Mesenchymal stem cell (in vitro differentiated cells and primary cell): ENCODE results near the gene DNPEP.

Experiments used
- DNase-seq: peaks from one replicate; pipeline ENCODE4 v3.0.0-alpha.2; 2013
- H2AFZ ChIP-seq: one replicate; pipeline ENCODE4 v1.6.1; 2013; ENCODE audit warnings: low read depth, mild to moderate bottlenecking, control low read depth, inconsistent platforms, low read length, moderate library complexity
- H2AK5ac ChIP-seq: 2 replicates; pipeline ENCODE4 v1.6.1; 2013; ENCODE audit warnings: low read length, moderate library complexity, mild to moderate bottlenecking, inconsistent platforms; ENCODE audit not compliant: severe bottlenecking
- H2BK120ac ChIP-seq: one replicate; pipeline ENCODE4 v1.6.1; 2013; ENCODE audit warnings: low read depth, mild to moderate bottlenecking, inconsistent platforms, low read length, moderate library complexity
- H2BK12ac ChIP-seq, 2 experiments: one replicate each; pipeline ENCODE4 v1.6.1; 2013; ENCODE audit warnings: inconsistent platforms in 2 of 2, low read length in 2 of 2, mild to moderate bottlenecking in 2 of 2, moderate library complexity in 2 of 2, control low read depth in 1 of 2
- H2BK15ac ChIP-seq: one replicate; pipeline ENCODE4 v1.6.1; 2013; ENCODE audit warnings: mild to moderate bottlenecking, low read depth, inconsistent platforms; ENCODE audit not compliant: poor library complexity, severe bottlenecking
- H2BK5ac ChIP-seq: 2 replicates; pipeline ENCODE4 v1.6.1; 2013; ENCODE audit warnings: low read depth, mild to moderate bottlenecking, low read length, control low read depth, inconsistent platforms; ENCODE audit not compliant: poor library complexity, severe bottlenecking
- H3K14ac ChIP-seq, 2 experiments: one replicate each; pipeline ENCODE4 v1.6.1; 2013; ENCODE audit warnings: inconsistent platforms in 2 of 2, low read length in 2 of 2, control low read depth in 1 of 2, mild to moderate bottlenecking in 1 of 2, moderate library complexity in 1 of 2
- H3K18ac ChIP-seq, 2 experiments: one replicate each; pipeline ENCODE4 v1.6.1; 2013; ENCODE audit warnings: inconsistent platforms in 2 of 2, low read length in 2 of 2, control low read depth in 1 of 2, low read depth in 1 of 2, mild to moderate bottlenecking in 1 of 2
- H3K23ac ChIP-seq, 2 experiments: one replicate each; pipeline ENCODE4 v1.6.1; 2013; ENCODE audit warnings: inconsistent platforms in 2 of 2, low read length in 2 of 2, mild to moderate bottlenecking in 2 of 2, moderate library complexity in 2 of 2, control low read depth in 1 of 2
- H3K27ac ChIP-seq: 2 replicates; pipeline ENCODE4 v1.5.1; 2013; ENCODE audit warnings: mild to moderate bottlenecking, moderate library complexity, low read length, control low read depth, inconsistent platforms; ENCODE audit not compliant: poor library complexity, severe bottlenecking
- H3K27me3 ChIP-seq, 2 experiments: 2 replicates each; pipeline versions ENCODE4 v1.6.1 to v1.7.0; 2013; ENCODE audit warnings: low read length in 2 of 2, mild to moderate bottlenecking in 2 of 2, moderate library complexity in 2 of 2, control low read depth in 1 of 2, inconsistent platforms in 1 of 2; ENCODE audit not compliant: control insufficient read depth in 1 of 2, insufficient read depth in 1 of 2
- H3K36me3 ChIP-seq, 2 experiments: 2 replicates each; pipeline versions ENCODE4 v1.6.1 to v1.7.0; 2013; ENCODE audit warnings: low read length in 2 of 2, control low read depth in 1 of 2, inconsistent platforms in 1 of 2, low read depth in 1 of 2, mild to moderate bottlenecking in 1 of 2; ENCODE audit not compliant: insufficient read depth in 2 of 2, control insufficient read depth in 1 of 2
- H3K4ac ChIP-seq, 2 experiments: one replicate each; pipeline ENCODE4 v1.6.1; 2013; ENCODE audit warnings: inconsistent platforms in 2 of 2, low read length in 2 of 2, mild to moderate bottlenecking in 2 of 2, moderate library complexity in 2 of 2, control low read depth in 1 of 2, low read depth in 1 of 2
- H3K4me1 ChIP-seq: 2 replicates; pipeline ENCODE4 v1.6.1; 2013; ENCODE audit warnings: low read depth, low read length, control low read depth; ENCODE audit not compliant: control insufficient read depth, insufficient read depth
- H3K4me2 ChIP-seq: 2 replicates; pipeline ENCODE4 v1.6.1; 2013; ENCODE audit warnings: low read length, mild to moderate bottlenecking, inconsistent platforms; ENCODE audit not compliant: poor library complexity, severe bottlenecking
- H3K4me3 ChIP-seq, 2 experiments: 2 replicates each; pipeline versions ENCODE4 v1.5.1 to v1.7.0; 2013; ENCODE audit warnings: low read length in 2 of 2, mild to moderate bottlenecking in 2 of 2, control low read depth in 1 of 2, low read depth in 1 of 2; ENCODE audit not compliant: insufficient read depth in 1 of 2
- H3K79me1 ChIP-seq: replicated peaks from 2 replicates; pipeline ENCODE4 v1.6.1; 2013; ENCODE audit warnings: mild to moderate bottlenecking, control low read depth, low read length, inconsistent platforms; ENCODE audit not compliant: poor library complexity, severe bottlenecking
- H3K9ac ChIP-seq: 2 replicates; pipeline ENCODE4 v1.7.0; 2013; ENCODE audit warnings: mild to moderate bottlenecking, low read length, moderate library complexity
- H3K9me3 ChIP-seq: 2 replicates; pipeline ENCODE4 v1.7.0; 2013; ENCODE audit warnings: mild to moderate bottlenecking, low read length; ENCODE audit not compliant: control insufficient read depth
- H4K8ac ChIP-seq: one replicate; pipeline ENCODE4 v1.6.1; 2013; ENCODE audit warnings: inconsistent platforms, mild to moderate bottlenecking, low read length, moderate library complexity
- H4K91ac ChIP-seq: one replicate; pipeline ENCODE4 v1.6.1; 2013; ENCODE audit warnings: mild to moderate bottlenecking, low read length, inconsistent platforms
- WGBS: methylation state at CpG from one replicate; pipeline ENCODE4 v1.1.7; 2013; ENCODE audit warnings: mixed read lengths; 5-methylcytosine and 5-hydroxymethylcytosine counted together

DNPEP gene

DNA sequence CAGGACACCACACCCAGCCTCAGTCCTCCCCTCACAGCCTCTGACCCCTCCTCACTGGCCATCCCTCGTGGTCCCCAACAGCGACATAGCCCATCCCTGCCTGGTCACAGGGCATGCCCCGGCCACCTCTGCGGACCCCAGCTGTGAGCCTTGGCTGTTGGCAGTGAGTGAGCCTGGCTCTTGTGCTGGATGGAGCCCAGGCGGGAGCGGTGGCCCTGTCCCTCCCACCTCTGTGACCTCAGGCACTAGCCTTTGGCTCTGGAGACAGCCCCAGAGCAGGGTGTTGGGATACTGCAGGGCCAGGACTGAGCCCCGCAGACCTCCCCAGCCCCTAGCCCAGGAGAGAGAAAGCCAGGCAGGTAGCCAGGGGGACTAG lies 38.3 kb upstream of the DNPEP start:
- Histone ChIP-seq H4K8ac (no peak overlapping the region), H2AK5ac (no peak overlapping the region), H2AFZ (no peak overlapping the region), H3K4me1 (peaks cover 6% of the 10 kb centered on the region), H2BK120ac (no peak overlapping the region), H2BK15ac (no peak overlapping the region), H3K36me3 (no peaks in the 10 kb centered on the region), H3K4ac (no peak overlapping the region), H3K9ac (no peak overlapping the region), H3K23ac (no peak overlapping the region), H2BK12ac (no peak overlapping the region), H3K27ac (no peak overlapping the region), H4K91ac (no peak overlapping the region), H3K9me3 (no peaks in the 10 kb centered on the region), H3K18ac (peak overlapping the region in 1 of 2 experiments; percentile 13), H3K14ac (peak overlapping the region in 1 of 2 experiments; percentile 9), H3K27me3 (no peaks in the 10 kb centered on the region), H3K4me3 (no peak overlapping the region), H3K4me2 (no peak overlapping the region), H2BK5ac (no peak overlapping the region), H3K79me1 (no peaks in the 10 kb centered on the region)
- no peak for DNase-seq
- WGBS: 86% methylated on average over 7 of the region's 7 CpGs

DNA sequence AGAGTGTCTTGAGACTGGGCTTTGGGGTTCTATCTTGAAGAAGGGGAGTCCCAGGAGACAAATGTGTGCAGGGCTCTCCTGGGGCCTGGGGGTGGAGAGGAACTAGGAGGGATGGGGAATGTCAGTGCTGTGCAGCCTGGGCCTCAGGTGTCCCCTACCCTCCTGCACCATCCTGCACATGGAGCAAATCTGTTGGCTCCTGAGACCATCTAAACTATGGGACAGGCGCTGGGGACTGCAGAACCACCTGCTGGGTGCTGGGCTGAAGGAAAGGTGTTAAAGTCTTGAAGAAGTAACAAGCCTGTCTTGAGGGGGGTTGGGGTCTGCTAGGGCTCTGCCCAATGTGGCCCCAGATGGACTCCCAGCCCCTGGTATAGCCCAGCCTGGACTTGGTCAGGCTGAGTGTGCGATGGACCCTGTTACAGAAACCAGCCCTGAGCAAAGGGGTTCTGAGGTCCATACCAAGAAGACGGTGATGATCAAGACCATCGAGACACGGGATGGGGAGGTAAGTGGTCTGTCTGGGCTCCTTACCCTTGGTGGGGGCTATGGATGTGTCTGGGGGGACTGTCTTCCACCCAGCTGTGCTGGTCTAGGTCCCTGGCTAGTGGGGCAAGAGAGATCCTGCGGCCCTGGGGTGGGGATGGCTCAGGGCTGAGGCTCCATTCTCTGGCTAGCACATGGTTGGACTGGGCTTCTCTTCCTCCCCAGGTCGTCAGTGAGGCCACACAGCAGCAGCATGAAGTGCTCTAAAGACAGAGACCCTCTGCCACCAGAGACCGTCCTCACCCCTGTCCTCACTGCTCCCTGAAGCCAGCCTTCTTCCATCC lies 37.7 kb upstream of the DNPEP start:
- no peak overlapping the region for H2AK5ac ChIP-seq
- H3K9ac ChIP-seq: no peak overlapping the region
- no peak overlapping the region for H2BK120ac ChIP-seq
- no peak overlapping the region for H2BK15ac ChIP-seq
- H3K36me3 ChIP-seq: no peaks in the 10 kb centered on the region
- no peak overlapping the region for H3K4ac ChIP-seq
- no peak overlapping the region for H4K91ac ChIP-seq
- no peak for DNase-seq
- peak overlapping the region in 1 of 2 experiments; percentile 9 for H3K14ac ChIP-seq
- no peak overlapping the region for H2BK5ac ChIP-seq
- H4K8ac ChIP-seq: no peak overlapping the region
- no peak overlapping the region for H3K4me2 ChIP-seq
- H3K79me1 ChIP-seq: no peaks in the 10 kb centered on the region
- no peak overlapping the region for H3K23ac ChIP-seq
- no peak overlapping the region for H2AFZ ChIP-seq
- H3K27ac ChIP-seq: no peak overlapping the region
- peaks cover 4% of the 10 kb centered on the region for H3K4me1 ChIP-seq
- WGBS: 91% methylated on average over 8 of the region's 8 CpGs
- no peaks in the 10 kb centered on the region for H3K9me3 ChIP-seq
- no peaks in the 10 kb centered on the region for H3K27me3 ChIP-seq
- no peak overlapping the region for H3K4me3 ChIP-seq
- peak overlapping the region in 1 of 2 experiments; percentile 13 for H3K18ac ChIP-seq
- H2BK12ac ChIP-seq: peak overlapping the region in 1 of 2 experiments; percentile 68

DNA sequence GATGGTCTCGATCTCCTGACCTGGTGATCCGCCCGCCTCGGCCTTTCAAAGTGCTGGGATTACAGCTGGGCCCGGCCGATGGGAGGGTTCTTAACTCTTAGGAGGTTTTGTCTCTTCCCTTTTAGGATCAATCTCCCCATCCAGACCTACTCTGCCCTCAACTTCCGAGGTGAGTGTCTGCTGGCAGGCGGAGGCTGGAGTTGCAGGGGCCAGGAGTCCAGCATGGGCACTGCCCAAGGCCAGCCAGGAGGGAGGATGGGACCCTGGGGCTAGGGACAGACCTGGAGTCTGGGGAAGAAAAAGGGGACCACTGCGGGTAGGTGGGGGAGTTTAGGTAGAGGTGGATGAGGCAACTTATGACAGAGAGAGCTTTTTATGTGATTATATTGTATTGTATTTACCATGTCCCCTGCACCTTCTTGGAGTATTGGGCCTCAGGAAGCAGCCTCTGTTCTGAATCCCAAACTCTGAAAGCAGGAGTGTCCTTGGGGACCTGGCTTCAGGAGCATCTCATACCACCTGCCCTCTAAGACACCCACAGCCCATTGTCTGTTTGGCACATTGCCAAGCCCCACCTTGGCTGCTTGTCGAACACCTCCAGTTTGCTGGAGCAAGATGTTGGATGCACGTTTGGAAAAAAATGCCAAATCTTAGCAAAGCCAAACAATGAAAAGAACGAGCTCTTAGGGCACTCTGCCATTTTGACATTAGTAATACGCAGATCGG lies 36.1 kb upstream of the DNPEP start:
- H3K23ac ChIP-seq: no peak overlapping the region

DNA sequence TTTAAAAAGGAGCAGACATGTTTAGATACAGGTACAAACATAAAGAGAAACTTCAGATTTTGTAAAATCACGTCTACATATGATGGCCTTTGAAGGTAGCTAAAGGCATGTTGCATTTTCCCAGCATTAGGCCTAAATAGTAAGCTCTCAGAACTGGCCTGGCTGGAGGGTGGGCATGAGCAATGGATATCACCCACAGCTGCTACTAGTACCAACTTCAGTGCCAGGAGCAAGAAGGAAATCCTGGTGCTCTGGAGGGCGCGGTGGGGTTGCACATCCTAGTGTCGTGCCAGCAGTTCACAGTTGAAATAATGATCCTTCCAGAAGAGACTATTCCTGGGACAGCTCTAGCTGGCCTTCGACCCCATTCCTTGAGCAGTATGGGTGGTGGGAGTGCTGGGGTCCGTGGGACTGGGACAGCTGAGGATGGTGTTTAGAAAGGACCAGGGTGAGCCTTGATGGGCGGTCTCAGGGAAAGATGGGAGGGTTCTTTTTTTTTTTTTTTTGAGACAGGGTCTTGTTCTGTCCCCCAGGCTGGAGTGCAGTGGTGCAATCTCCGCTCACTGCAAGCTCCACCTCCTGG lies 35.3 kb upstream of the DNPEP start:
- Histone ChIP-seq H3K27ac (no peak overlapping the region), H3K23ac (no peak overlapping the region), H2BK15ac (no peak overlapping the region), H3K4me1 (peaks cover 15% of the 10 kb centered on the region), H3K9ac (no peak overlapping the region), H3K4ac (no peak overlapping the region), H3K18ac (no peak overlapping the region), H3K9me3 (no peaks in the 10 kb centered on the region), H2BK5ac (no peak overlapping the region), H2BK12ac (no peak overlapping the region), H2AK5ac (no peak overlapping the region), H2BK120ac (no peak overlapping the region), H3K14ac (no peak overlapping the region), H4K8ac (no peak overlapping the region), H3K4me2 (no peak overlapping the region), H2AFZ (no peak overlapping the region), H3K27me3 (peaks cover 9 to 10% of the 10 kb centered on the region in 2 experiments), H4K91ac (no peak overlapping the region), H3K4me3 (no peak overlapping the region), H3K79me1 (no peaks in the 10 kb centered on the region), H3K36me3 (no peaks in the 10 kb centered on the region)
- WGBS: 93% methylated on average over 6 of the region's 8 CpGs
- no peak for DNase-seq

More for the DNA sequence above, 36.1 kb upstream of the DNPEP start:
- no peak overlapping the region for H2AFZ ChIP-seq
- H3K4ac ChIP-seq: no peak overlapping the region
- H2BK5ac ChIP-seq: no peak overlapping the region
- no peak overlapping the region for H4K8ac ChIP-seq
- DNase-seq: no peak
- no peak overlapping the region for H3K18ac ChIP-seq
- no peak overlapping the region for H2AK5ac ChIP-seq
- no peak overlapping the region for H3K14ac ChIP-seq
- H3K9me3 ChIP-seq: no peaks in the 10 kb centered on the region
- no peak overlapping the region for H3K27ac ChIP-seq
- H3K4me2 ChIP-seq: no peak overlapping the region
- no peak overlapping the region for H2BK120ac ChIP-seq
- H3K36me3 ChIP-seq: no peaks in the 10 kb centered on the region
- peaks cover 4 to 7% of the 10 kb centered on the region in 2 experiments for H3K27me3 ChIP-seq
- peak overlapping the region; percentile 14 for H3K9ac ChIP-seq
- H3K4me3 ChIP-seq: no peak overlapping the region
- H4K91ac ChIP-seq: no peak overlapping the region
- peak overlapping the region in 1 of 2 experiments; percentile 38 for H2BK12ac ChIP-seq
- H3K4me1 ChIP-seq: peaks cover 7% of the 10 kb centered on the region
- 95% methylated on average over 11 of the region's 14 CpGs for WGBS
- H2BK15ac ChIP-seq: no peak overlapping the region
- no peaks in the 10 kb centered on the region for H3K79me1 ChIP-seq
